SW480 (cell line): Measurements from ENCODE around the gene CAT.
A peak's percentile ranks its signal among the peaks of the same experiment; 100 is the strongest.

ENCODE experiments used
- DNase-seq: peaks from one replicate; pipeline ENCODE4 v3.0.0-alpha.2; 2016; ENCODE audit warnings: low spot score

CAT gene

DNA sequence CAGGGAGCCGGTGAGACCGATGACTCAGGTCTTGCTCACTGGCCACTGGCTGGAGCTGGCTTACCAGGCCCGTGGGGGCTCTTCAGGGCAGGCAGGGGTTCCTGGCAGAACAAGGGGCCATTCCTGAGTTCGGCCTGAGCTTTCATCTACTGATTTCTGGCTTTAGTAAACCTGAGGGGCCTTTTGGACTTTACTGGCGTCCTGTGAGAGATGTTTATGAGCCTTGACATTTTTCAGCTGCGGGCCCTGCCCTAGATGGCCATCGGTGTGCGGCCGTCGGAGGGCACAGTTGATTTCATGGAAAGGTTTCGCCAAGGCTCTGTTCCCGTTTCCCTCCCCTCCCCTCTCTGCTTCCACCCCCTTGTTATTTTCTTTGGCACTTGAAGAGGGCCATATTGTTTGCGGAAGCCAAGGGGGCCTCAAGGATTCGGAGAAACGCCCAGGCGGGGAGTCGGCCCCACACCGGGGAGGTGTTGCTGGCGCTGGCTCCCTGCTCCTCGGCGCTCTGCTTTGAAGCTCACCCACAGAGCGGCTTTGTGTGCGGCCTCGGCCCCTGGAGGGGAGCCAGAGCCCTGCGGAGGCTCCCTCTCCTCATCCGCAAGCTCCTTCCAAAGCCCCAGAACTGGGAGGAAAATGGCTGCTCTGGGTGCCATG lies 57.1 kb downstream of the CAT start:
- DNase-seq, result peak; percentile 57

GRCh38 chr11:34499719-34500500 lies 61.2 kb downstream of the CAT start:
- DNase-seq, result no peak

- peak; percentile 75 for DNase-seq
Measured at GRCh38 chr11:34501500-34501899, 62.8 kb downstream of the CAT start.

DNA sequence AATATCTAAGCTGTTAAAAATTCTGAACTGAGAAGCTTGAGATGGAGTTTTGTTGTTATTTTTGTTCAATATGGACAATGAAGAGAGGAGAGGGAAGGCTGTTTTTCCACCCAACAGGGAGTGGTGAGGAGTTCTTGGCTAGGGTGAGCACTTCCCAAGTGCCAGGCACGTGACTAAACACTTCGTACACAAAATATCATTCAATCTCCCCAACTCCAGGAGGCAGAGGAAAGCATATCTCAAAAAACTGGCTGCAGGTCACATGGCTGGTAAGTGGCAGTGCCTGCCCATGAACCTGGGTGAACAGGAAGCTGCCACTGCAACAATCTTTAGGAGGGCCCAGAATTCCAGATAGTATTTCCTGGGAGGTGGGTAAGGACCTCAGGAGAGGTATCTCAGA lies 63.2 kb downstream of the CAT start:
- peak; percentile 13 for DNase-seq

DNA sequence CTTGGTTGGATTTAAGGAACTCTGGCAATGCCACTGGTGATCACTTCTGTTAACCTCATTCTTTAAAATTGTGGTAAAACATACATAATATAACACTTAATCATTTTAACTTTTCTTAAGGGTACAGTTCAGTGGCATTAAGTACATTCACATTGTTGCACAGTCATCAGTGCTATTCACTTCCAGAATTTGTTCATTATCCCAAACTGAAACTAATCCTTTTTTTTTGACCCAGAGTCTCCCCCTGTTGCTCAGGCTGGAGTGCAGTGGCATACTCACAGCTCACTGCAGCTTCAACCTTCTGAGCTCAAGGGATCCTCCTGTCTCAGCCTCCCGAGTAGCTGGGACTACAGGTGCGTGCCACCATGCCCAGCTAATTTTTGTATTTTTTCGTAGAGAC lies 64.2 kb downstream of the CAT start:
- no peak for DNase-seq

DNA sequence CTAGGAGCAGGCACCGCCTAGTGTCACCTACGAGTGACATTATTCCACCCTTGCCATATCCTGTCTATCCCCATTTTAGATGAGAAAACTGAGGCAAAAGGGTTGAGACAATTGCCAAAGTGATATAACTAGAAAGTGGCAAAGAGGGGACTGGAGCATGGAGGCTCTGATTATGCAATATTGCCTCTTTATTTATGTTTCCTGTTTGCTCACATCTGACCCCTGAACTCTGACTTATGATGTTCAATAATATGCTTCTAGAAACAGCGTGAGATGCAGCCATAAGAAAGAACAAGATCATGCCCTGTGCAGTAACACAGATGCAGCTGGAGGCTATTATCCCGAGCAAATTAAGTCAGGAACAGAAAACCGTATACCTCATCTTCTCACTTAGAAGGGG lies 67.1 kb downstream of the CAT start:
- no peak for DNase-seq

- DNase-seq, result no peak
Measured at GRCh38 chr11:34507156-34507555, 68.4 kb downstream of the CAT start.

DNA sequence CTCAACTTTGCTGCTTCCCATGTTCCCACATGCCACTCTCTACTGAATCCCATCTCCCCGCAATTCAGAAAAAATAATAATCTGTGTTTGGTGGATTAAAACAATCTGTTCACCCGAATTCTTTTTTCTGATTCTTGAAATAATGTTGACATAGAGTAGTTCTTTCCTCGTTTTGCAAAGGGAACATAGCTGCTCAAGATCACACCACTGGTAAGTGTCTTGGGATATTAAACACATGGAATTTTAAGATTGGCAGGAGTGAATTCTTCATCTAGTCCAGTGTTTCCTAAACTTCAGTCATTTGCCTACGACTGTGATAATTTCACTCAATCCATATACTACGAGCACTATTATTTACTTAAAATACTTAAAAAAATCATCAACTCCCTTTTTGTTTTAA lies 68.9 kb downstream of the CAT start:
- no peak for DNase-seq

GRCh38 chr11:34508524-34508923 lies 69.8 kb downstream of the CAT start:
- no peak for DNase-seq

DNA sequence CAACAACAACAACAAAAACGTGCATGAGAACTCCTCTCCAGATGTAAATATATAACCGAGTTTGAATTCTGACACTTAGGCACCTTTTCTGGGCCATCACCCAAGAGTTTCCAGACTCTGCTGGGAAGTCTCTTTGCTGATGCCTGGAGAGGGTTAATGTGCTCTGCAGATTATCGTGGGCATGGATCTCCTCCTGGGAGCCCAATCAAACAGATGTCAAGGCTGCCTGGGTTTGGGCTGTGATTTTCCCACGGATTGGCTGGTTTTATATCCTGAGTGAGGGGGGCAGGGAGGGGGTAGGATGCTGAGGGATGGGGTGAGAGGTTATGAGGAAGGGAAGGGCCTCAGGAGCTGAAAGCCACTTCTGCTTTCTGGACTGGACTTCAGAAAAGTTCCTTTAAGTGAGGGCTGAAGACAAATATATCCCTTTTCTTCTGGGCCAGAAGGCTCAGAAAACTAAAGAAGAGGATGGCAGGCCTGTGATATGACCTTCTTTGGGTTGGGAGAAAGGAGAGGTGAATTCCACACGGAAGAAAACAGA lies 70.7 kb downstream of the CAT start:
- no peak for DNase-seq

DNA sequence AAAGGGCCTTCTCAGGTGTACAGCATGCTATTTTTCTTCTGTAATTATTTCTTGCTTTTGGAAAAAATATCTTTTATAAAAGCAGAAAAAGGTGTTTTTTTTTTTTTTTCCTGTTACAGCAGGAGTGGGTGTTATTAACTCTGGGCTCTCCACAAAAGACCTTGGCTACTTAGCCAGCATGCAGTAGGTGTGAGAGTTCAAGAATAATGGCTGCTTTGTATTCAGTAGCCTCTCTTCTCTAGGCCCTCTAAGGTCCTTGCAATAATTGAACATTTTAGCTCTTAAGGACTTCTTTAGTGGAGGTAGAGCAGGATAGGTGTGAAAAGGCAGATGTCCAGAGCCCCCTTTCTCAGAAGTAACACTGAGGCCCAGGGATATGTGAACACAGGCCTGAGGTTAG lies 71.5 kb downstream of the CAT start:
- no peak for DNase-seq

DNA sequence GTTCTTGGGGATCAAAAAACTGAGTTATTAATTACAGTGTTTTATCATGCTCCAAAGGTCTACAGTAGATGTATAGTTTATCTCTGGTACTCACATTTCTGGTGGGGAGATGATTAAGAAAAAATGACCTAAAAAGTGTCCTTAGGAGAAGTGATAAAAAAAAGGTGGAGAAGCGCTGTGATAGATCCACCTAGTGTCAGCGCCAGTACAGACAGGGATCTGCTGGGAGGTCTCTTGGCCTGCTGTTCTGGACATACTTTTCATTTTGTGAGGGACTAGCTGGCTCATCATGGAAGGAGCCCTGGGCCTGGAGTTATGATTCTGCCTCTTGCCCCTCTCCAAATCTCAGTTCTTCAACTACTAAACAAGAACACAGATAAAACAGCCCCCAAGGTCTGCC lies 71.9 kb downstream of the CAT start:
- no peak for DNase-seq

DNA sequence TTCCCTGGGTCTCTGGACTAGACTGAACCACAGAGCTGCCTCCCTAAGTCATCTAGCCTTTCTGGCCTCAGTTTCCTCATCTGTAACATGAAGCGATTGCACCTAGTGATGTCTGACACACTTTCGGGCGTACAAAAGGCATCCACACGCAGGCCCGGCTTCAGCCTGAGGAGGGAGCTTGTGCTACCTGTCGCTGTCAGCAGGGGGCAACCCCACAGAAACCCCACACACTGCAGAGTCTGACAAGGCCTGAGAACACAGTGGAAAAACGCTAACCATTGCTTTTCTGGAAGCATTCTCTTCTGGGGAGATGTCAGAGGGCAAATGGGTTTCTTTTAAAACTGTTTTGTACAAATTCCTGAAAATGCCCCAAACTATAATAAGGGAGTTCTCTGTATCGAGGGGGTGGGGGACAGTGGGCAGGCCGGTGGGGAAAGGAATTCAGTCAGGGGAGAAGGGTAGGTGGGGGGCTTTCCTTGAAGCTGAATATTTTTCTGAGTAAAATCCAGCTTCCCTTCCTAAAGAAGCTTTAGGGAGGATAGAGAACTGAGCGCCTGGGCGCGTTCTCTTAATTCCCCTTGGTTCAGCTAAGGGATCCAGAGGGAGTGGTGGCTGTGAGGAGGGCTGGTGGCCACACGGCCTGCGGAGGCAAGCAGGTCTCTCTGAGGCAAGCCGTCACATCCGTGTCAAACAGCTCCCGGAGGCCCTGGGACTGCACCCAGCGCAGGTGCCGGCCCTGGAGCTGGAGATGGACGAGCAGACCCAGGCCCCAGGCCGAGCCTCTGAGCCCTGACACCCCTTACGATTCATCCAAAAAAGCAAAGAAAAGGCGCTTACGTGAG lies 74.3 kb downstream of the CAT start:
- peak; percentile 46 for DNase-seq

- DNase-seq, result no peak
Measured at GRCh38 chr11:34513682-34514449, 75.1 kb downstream of the CAT start, which contains the start of gene ELF5. Gene ELF5 (minus strand): TSS chr11:34513794. CDS start chr11:34505749, 8,045 bp downstream.

DNA sequence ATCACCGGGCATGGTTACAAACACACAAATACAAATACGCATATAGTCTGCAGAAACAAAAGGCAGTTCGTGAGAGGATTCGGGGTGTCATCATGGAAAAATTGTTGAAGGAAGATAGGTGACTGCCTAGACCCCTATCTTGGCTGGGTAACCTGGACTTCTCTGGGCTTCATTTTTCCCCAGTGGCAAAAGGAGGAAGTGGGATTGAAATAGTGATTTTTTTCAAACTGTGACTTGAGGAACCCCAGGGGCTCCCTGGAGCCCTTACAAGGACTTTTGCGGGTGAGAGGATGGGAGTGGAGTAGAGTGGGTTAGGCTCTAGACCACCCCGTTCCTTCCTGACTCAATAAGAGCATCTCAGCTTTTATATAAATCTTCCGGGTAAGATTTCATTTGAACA lies 75.9 kb downstream of the CAT start:
- no peak for DNase-seq

DNA sequence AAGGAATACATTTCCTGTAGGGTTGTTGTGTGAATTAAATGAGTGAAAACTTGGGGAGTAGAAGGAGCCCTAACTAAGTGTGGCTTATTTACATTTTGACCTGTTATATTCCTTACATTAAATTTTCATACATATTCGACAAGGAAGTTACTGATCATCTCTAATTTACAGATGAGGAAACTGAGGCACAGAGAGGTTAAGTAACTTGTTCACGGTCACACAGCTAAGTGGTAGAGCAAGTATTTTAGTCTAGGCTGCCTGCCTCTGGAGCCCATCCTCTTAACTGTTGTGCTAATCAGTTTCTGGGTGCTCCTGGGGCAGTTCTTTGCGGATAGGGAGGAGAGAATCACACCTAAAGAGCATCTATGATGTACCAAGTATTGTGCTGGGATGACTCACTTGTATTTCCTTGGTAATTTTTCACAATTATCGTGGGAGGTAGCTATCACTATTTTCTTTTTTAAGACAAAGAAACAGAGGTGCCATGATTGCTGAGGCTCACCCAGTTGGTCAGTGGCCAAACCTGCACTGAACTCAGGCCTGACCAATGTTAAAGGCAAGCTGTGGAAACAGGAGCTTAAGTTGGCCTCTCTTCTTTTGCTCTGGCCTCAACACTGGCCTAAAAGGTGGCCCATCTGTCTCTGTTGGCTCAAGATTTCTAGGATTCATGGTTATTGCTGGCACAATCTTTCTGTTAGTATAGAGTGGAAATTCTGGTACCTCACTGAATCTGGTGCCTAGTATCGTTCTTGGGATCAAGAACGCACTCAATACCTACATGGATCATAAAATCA lies 77.7 kb downstream of the CAT start:
- no peak for DNase-seq

- DNase-seq, result peak; percentile 9
Measured at GRCh38 chr11:34519595-34520235, 81.0 kb downstream of the CAT start.

GRCh38 chr11:34521265-34521664 lies 82.5 kb downstream of the CAT start:
- DNase-seq, result no peak
